GM18499 (cell line): Measurements from ENCODE around the gene ARHGAP28.
"Not testable (repeated sequence)": the region's sequence is repeated elsewhere in the genome, so short reads cannot be mapped to it uniquely, and the experiment has no call there.

ENCODE experiments used
- ATAC-seq: cut with Tn5 transposase; IDR thresholded peaks from one replicate; pipeline ENCODE4 v1.9.1; 2021; ENCODE audit warnings: moderate number of reproducible peaks; ENCODE audit not compliant: insufficient read depth, unreplicated experiment

ARHGAP28 gene

DNA sequence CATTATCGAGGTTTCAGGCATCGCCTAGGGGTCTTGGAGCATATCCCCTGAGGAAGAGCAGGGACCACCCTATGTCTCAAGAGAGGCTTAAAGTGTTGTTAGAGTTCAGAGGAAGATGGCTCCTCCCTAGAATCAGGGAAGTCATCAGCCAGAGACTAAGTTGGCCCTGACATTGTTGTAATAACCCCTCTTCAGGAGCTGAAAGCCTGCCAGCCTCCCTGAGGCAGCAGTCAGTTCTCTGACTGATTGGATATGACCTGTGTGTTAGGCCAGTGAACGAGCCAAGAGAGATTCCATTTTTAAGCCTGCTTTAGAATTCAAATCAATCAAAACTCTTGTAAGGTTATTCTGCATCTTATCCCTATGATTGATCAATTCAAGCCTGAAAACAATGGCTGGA is 34.9 kb downstream of the ARHGAP28 start:
- no peak for ATAC-seq

DNA sequence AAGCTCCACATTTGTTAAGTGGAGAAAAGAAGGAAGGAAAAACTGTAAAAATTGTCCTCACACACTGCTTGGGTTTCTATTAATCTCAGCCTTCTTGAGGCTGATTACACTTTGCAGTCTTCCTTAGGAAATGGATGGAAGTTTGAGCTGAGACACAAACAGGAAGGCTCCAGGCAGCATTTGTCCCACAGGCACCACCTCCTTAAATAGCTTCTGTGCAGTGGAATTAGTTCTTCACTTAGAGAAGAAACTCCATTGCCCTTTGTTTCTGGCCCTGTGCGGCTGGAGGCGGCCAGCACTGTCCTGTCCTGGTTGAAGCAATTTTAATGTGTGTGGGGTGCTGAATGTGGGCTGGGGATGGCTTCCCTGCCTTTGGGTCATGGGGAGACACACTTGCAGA is 44.3 kb downstream of the ARHGAP28 start:
- ATAC-seq, result no peak

DNA sequence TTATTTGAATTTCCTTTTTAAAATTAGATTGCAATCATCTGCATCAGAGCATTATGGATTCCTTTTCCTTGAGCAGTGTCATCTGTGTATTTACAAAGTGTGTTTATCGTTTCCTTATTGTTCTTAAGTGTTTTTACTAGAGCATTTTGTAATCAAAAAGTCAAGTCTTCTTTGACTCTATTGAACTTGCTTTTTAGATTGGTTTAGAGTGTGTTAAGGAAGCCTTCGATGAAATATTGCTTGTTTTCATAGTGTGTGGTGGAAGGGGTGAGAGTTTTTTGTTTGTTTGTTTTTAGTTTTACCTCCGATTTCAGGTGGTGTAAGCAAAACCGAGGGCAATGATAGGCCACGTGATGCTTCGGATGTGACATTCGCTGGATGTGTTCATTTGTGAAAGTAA is 45.7 kb downstream of the ARHGAP28 start:
- no peak for ATAC-seq

DNA sequence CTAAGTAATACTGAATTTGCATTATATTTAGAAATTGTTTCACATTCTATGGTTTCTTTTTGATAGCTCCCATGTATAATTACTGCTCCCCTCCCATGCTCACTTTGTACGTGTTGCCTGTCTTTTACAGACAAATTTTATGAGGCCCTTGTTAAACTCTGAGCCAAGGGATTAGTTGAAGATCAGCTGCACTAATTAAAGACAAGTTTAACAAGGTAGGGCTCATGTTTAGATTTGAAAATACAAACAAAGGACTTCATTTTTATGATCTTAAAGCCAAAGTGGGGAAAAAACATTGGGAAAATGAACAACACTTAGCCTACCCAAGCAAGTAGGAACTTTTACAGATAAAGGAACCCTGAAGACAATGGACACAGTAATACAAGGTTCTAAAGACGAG is 46.2 kb downstream of the ARHGAP28 start:
- no peak for ATAC-seq

DNA sequence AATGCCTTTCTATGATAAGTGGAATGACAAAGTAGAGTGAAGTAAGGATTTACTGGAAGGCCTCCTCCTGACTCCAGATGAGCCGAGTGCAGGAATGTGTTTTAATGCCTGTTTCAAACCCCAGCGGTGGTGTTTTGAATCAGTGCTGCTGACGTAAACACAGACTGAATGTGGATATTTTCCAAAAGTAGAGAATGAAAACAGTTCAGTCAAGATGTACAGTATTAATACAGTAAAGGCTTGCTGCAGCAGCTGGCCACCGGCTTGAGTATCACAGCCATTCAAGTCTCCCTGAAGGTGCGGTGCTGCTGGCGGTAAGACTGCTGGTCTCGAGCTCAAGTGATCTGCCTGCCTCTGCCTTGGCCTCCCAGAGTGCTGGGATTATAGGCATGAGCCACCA is 46.7 kb downstream of the ARHGAP28 start:
- no peak for ATAC-seq

DNA sequence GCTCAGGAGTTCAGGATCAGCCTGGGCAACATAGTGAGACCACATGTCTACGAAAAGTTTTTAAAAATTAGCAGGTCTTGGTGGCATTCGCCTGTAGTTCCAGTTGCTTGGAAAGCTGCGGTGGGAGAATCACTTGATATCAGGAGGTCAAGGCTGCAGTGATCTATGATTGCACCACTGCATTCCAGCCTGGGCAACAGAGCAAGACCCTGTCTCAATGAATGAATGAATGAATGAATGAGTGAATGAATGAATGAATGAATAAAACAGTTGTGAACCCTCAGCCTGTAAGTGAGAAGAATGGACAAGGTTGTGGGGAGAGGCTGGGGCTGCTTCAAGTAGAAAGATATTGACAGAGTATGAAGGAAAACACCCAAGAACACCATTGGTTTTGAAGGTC is 48.0 kb downstream of the ARHGAP28 start:
- ATAC-seq, result no peak

DNA sequence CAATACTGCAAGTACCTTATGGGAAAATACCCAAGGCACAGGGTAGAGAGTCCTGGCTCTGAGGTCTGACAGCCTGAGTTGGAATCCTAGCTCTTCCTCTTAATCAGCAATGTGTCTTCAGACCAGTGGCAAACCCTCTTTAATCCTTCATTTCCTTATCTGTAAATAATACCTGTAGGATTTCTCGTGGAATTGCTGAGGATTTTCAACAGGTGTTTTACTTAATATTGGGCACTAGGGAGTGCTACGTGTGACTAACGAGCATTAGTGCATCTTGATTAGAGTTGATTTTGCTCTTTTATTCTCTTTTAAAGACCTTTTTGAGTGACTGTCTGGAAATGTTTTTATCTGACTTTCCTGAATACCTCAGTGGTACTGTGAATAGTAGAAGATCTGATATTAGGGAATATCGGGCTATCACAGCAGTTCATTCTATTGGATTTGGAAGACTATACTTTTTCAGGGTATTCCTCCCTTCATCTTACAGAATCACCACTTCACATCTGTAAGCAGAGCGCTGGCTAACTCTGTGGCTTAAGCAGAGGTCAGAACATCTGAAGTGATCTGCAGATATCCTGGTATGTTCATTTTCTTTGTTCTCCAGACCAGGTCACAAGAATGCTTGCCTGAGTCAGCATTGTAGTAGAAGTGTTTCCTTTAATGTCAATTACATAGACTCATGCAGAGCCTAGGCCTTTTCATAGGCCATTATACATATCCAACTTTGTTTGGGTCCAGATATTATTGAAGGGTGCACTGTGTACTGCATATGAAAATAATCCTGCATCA is 49.1 kb downstream of the ARHGAP28 start:
- ATAC-seq, result no peak

DNA sequence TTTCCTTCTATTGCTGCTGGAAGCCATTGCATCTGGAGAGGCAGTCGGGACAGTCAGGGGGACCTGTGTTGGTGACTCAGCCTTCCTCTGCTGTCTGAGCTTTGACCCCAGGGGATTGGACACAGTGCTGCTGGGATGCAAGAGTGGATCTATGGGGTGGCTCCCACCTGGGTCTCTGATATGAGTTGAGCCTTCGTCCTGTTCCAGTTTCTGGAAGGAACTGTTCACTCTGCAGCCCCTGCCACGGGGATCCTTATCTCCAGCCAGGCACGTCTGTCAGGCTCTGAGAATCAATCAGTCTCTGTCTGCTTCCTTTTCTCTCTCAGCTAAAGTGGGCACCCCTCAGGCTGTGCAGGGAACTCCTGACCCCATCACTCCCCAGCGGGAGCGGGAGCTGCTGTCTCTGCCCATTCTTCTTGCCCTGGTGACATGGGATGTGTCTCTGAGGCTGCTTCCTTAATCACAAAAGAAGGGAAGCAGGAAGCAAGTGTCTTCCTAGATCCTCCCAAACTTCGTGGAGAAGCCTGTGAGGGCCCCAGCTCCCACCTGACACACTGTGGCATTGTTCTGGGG is 51.7 kb downstream of the ARHGAP28 start:
- ATAC-seq, result no peak

DNA sequence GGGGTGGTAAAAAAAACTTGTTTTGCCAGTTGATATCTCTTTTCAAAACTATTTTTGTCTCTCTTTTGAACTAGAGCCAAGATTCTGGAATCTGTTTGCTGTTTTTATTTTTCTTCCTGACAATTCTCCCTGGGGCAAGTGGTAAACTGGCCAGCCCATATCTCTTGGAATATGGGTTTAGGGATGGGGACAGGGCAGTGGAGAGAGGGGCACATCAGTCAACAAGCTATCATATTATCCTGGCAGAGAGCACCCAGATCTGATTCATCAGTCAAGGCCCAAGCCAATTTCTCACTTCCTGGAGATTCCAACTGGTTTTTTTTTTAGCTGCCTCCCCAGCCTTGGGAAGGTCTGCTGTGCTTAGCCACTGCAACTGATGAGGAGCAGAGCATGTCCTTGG is 52.3 kb downstream of the ARHGAP28 start:
- ATAC-seq, result no peak

DNA sequence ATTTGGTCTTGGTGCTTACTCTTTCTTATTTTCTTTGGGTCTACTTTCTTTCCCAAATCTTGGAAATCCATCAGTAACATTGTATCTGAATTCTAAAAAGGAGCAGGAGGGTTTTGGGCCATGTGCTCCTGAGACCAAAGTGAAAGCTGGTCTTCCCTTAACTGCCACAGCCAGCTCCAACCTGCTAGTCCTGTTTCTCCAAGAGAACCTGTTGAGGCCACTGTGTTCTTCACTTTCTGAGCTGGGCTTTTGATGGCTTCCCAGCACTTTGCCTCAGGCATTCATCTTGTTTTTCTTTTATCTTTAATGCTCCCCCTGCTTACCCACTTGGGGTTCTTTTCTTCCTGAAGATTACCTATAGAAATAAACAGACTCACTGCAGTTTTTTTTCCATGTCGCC is 53.3 kb downstream of the ARHGAP28 start:
- no peak for ATAC-seq

DNA sequence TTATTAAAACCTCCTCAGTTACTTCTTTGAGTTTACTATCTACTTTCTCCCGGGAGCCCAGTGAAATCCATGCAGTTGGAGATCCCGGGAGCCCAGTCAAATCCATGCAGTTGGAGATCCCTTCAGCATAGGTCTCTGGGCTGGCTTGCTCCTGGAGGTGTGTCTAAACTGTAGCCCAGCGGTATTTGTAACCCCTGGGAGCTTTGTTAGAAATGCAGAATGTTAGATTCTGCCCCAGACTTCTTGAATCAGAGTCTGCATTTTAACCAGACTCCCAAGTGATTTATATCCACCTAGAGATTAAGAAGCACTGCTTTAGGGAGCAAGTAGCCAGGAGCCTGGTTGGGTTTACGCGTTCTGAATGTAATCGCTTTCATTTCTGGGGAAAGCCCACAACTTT is 54.5 kb downstream of the ARHGAP28 start:
- no peak for ATAC-seq

DNA sequence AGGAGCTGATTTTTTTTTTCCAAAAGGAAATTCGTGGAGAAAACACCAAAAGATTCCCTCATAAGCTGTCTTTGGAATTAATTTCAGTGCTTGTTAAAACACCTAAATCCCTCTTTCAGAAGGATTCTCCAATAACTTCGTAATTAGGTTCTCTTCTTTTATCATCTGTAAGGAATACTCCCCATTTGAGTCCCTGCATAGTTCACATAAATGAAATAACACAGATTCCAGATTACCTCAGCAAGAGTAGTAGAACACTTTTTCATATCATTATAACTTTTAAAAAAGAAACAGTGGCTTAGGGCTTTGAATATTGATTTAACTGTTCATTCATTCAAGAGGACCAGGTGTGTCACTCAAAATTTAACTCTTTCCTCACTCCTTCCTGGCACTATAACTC is 55.5 kb downstream of the ARHGAP28 start:
- ATAC-seq, result no peak

DNA sequence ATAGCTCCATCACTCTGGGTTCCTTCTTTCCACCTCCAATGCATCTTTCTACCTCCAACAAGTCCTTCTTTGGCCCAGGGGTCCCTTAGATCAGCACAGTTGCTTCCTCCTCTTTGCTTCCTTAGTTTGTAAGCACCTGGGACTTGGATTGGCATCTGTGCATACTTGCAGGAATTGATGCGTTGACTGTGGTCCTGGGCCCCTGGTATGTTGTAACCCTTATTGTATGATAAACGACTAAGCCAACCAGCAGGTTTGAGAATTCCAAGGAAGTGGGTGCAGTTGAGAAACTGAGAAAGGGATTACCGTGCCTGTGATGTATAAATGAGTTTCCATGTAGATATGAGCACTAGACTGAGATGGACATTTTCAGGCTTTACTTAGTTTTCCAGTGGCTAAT is 55.9 kb downstream of the ARHGAP28 start:
- no peak for ATAC-seq

DNA sequence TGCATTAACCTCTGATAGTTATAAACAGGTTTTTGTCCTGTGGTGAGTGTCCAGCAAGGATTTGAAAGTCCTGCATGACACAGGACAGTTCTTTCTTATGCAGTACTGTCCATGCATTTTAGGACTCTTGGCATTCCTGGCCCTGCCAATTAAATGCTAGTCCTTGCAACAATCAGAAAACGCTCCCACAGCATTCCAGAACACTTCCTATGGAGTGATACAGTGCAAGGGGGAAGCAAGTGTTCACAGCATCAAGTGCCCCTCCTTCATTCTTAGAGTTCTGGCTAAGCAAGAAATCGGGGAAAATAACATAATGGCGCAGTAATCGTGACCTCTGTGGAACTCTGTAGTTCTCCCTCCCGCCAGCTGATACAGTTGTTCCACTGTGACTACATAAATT is 62.9 kb downstream of the ARHGAP28 start:
- ATAC-seq, result no peak

DNA sequence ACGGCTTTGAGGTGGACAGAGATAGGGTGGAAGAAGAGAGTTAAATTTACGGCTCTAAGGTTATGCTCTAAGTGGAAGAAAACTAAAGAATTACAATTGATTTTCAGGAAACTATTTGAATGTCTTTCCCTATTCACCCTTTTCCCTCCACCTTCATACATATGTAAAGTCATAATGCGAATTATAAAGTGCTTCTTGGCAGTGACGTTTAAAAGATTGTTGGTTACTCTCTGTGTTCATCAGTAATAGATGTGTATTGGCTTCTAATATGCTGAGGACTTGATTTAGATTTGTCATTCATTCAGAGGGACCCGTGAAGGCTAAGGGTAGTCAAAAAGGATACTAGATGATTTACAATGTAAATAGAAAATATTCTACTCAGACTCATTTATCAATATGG is 63.9 kb downstream of the ARHGAP28 start:
- ATAC-seq, result no peak

DNA sequence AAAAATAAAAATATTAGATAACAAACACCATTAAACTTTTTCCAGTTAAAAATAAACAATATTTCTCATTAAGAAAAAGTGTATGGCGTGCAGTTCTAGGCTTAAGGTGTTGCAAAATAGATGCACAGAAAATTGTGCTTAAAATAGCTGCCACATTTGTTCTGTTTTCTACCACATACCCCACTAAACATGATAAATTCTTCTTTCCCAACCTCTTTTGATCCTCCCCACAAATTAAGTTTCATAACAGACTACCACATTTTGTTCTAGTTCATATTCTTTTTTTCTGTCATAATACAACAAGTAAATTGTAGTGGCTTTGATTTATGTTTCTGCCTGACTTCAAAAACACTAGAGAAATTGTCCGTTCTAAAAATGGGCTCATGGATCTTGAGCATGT is 64.5 kb downstream of the ARHGAP28 start:
- ATAC-seq, result no peak

DNA sequence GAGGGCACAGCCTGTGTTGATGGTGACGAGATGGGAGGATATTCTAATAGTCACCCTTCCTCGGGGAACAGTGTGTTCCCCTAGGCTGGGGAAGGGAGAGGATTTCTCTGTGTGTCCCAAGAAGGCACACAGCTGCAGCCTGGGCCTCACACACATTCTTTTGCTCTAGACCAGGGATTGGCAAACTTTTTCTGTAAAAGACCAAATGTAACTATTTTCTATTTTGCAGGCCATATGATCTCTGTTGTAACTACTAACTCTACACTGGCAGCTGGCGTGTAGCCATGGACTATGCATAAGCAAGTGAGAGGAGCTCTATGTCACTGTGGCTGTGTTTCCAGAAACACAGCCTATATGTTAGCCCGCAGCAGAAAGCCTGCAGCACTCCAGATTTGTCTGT is 65.8 kb downstream of the ARHGAP28 start:
- ATAC-seq, result no peak

DNA sequence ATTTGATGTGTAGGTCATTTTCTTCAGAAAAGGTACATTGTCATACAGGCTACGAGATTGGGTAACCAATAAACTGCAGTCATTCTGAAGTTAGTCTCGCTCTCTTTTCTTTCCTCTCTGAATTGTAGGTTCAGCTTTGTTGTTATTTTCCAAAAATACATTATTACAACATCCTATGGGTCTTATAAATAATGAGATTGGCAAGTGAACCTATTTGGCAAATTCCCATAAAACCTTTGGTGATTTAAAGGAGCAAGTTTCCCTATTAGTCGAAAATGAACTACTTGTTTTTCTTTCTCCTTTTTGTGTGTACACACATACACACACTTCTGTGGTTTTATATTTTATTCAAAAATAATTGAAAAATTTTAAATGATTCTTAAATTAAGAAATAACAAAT is 67.0 kb downstream of the ARHGAP28 start:
- ATAC-seq, result no peak

DNA sequence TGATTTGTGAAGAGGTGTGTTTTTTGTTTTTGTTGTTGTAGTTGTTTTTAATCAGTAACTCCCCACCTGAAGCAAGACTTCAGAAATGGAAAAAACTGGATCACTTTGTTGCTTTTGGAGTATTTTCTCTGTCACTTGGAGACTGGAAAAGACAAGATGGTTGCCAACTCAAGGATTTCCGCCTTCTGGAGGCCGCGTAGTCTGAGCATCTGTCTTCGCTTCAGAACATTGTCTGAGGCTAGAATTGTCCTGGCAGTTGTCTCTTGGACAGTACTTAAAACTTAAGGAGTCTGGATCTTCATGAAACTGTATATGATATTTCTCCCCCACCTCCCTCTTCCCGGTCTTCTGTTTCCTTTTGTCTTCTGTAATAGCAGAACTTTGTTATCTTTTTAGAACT is 67.7 kb downstream of the ARHGAP28 start:
- ATAC-seq, result no peak

DNA sequence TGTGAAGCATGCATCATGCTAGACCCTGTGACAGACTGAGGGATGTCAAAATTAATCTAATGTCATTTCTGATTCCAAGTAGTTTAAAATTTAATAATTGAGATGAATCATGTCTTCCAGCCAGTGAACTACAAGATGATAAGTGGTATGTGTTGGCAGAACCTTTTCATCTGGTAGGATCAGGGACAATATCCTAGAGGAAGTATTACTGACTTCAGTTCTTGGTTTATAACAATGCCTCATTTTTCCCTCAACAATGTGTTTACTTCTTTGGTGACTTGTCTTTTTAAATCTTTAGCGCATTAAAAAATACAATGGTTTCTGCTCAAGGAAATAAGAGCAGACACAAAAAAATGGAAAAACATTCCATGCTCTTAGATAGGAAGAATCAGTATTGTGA is 69.4 kb downstream of the ARHGAP28 start:
- no peak for ATAC-seq

DNA sequence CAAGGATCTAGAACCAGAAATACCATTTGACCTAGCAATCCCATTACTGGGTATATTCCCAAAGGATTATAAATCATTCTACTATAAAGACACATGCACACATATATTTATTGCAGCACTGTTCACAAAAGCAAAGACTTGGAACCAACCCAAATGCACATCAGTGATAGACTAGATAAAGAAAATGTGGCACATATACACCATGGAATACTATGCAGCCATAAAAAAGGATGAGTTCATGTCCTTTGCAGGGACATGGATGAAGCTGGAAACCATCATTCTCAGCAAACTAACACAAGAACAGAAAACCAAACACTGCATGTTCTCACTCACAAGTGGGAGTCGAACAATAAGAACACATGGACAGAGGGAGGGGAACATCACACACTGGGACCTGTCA is 70.8 kb downstream of the ARHGAP28 start:
- ATAC-seq, result not testable (repeated sequence)

DNA sequence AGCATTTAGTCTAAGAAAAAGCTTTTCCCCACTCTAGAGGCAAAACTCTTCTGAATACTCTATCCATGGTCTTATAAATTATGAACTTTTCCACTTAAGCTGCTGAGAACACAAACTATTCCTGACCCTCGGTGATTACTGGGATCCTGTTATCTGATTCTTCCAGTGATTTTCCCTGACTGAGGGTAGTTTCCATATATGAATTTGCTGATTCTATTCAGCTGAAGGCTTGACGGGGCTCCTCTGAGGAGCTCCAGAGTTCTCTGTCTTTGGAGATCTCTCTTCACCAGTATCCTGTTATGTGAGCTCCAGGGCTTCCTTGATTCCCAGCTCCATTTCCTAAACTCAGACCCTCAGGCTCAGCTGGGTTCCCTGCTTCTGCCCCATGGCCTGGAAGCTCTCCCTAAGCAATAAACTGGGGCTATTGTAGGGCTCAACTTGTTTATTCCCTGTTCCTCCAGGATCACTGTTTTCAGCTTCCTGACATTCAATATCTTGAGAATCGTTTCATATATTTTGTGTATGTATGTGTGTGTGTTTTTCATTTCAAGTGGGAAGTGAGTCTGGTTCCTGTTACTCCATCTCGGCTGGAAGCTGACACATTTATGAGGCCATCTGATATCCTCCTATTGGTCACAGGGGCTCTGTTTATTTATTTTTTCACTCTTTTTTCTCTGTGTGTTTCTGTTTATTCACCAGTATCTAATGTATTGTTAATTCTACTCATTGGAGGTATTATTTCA is 78.2 kb downstream of the ARHGAP28 start:
- ATAC-seq, result no peak
